Ovary (tissue), 9 donors: ENCODE results near the gene HYDIN. TPM values are rescaled to one million over a fixed set of nuclear protein-coding genes. Genes with fewer than 3 reads are reported as not detected.

Experiments
- DNase-seq, 5 donors: peaks; one replicate each; pipeline ENCODE4 v3.0.0-alpha.2; 2019 to 2020
- H3K27ac ChIP-seq, 2 donors: fragments of 200-600 bp; one replicate each; pipeline versions ENCODE4 v1.5.1 to v1.8.0; 2019 to 2022
- H3K27me3 ChIP-seq: fragments of 200-600 bp; one replicate; pipeline ENCODE4 v1.8.0; 2022
- H3K36me3 ChIP-seq: fragments of 200-600 bp; sonication (generic); one replicate; pipeline ENCODE4 v1.5.1; 2019
- H3K4me1 ChIP-seq: one replicate; pipeline ENCODE4 v1.8.1; 2013; ENCODE audit warnings: mild to moderate bottlenecking, moderate library complexity; ENCODE audit not compliant: insufficient read depth
- H3K4me3 ChIP-seq: fragments of 200-600 bp; sonication (generic); one replicate; pipeline ENCODE4 v1.5.1; 2017
- H3K9me3 ChIP-seq, 2 donors: fragments of 200-600 bp in 1 of 2; sonication (generic) in 1 of 2; one replicate each; pipeline versions ENCODE4 v1.5.1 to v1.8.1; 2013 to 2019; ENCODE audit warnings: mild to moderate bottlenecking in 1 of 2, moderate library complexity in 1 of 2
- CTCF ChIP-seq, 3 donors: fragments of 450-650 bp in 2 of 3; fragments of 200-600 bp in 1 of 3; IDR thresholded peaks; one replicate each; pipeline versions ENCODE4 v1.5.1 to v1.8.0; 2016 to 2022; ENCODE audit warnings: antibody characterized with exemption in 3 of 3, mild to moderate bottlenecking in 1 of 3
- EP300 ChIP-seq: sonication (generic); formaldehyde crosslinking; IDR thresholded peaks from one replicate; pipeline ENCODE4 v1.6.1; 2017; ENCODE audit warnings: antibody characterized with exemption
- POLR2A ChIP-seq: fragments of 450-650 bp; IDR thresholded peaks from one replicate; pipeline ENCODE4 v1.6.1; 2017; ENCODE audit warnings: antibody characterized with exemption, mild to moderate bottlenecking, moderate library complexity
- WGBS, 3 donors: extraction: QIAGEN DNeasy Blood & Tissue Kit in 1 of 3; methylation state at CpG; one replicate each; pipeline versions ENCODE4 v1.1.5 to v1.1.7; 2013 to 2017; 5-methylcytosine and 5-hydroxymethylcytosine counted together
- intact Hi-C, 4 donors: fragments of 100-400 bp; cut with DNase I; formaldehyde crosslinking; loops; one replicate each; pipeline versions ENCODE4 v1.11.0 to v1.15.1; 2022 to 2023
- polyA plus RNA-seq, 2 donors: library from polyadenylated mRNA; stranded (reverse); fragments of 200-250 nt in 1 of 2; fragments of 350-450 nt in 1 of 2; fragmentation: Illumina TruSeq in 1 of 2; extraction: RNeasy Lipid Tissue Mini Kit (QIAGEN cat#74804) in 1 of 2; gene quantifications; one replicate each; pipeline ENCODE4 v1.2.3, GENCODE V29; 2013 to 2014
- total RNA-seq, 7 donors: library from RNA; depleted of rRNA in 2 of 7; stranded (reverse); fragments of >200 nt in 2 of 7; fragmentation: NEBNext Ultra II Directional in 3 of 7; extraction: Animal tissue kit (Norgen Biotek cat#: 25700) in 3 of 7; gene quantifications; one replicate each; pipeline versions ENCODE4 v1.1.0 to v1.2.4, GENCODE V29; 2016 to 2023
- donor health status: DM: no; HTN: no; CAD: no; lungs with moderate emphysema.
- donor health status: DM: no; HTN: no; CAD: no.
- donor health status: Bipolar disorder and iron deficiency.
- donor health status: DM: yes; HTN: yes; CAD: no.
- donor health status: DM: no; HTN: no; CAD: no.
- donor health status: DM: yes; HTN: yes; CAD: no.

Gene HYDIN
- total and polyA plus RNA-seq, 9 donors = 0.39 to 59.4 (median 4.4) TPM

GRCh38 chr16:70780546-70780945 lies 450.0 kb downstream of the HYDIN start:
- peaks cover 7% of the 10 kb centered on the region for H3K4me1 ChIP-seq
- 89 to 93% (median 93%) methylated on average over 10 of the region's 10 CpGs for WGBS, 3 donors
- no peak overlapping the region for H3K4me3 ChIP-seq
- H3K36me3 ChIP-seq = no peaks in the 10 kb centered on the region
- DNase-seq = no peak
- no peaks in the 10 kb centered on the region for H3K27me3 ChIP-seq
- intact Hi-C loops = no loop called here
- no peak overlapping the region for H3K27ac ChIP-seq
- TF ChIP-seq EP300 (no peak), POLR2A (no peak), CTCF (IDR thresholded peaks at IDR 0.05) (no peak)
- no peaks in the 10 kb centered on the region for H3K9me3 ChIP-seq

GRCh38 chr16:70779361-70779760 lies 451.2 kb downstream of the HYDIN start:
- H3K4me1 ChIP-seq = peaks cover 7% of the 10 kb centered on the region
- WGBS, 3 donors = 9 to 19% (median 18%) methylated on average over 1 of the region's 1 CpG
- DNase-seq = no peak
- intact Hi-C loops = no loop called here
- H3K9me3 ChIP-seq = no peaks in the 10 kb centered on the region
- H3K27me3 ChIP-seq = no peaks in the 10 kb centered on the region
- H3K4me3 ChIP-seq = no peak overlapping the region
- TF ChIP-seq POLR2A = no peak
- TF ChIP-seq EP300 = no peak
- TF ChIP-seq CTCF (IDR thresholded peaks at IDR 0.05) = no peak
- H3K27ac ChIP-seq = no peak overlapping the region
- no peaks in the 10 kb centered on the region for H3K36me3 ChIP-seq

- Histone ChIP-seq H3K27ac (no peak overlapping the region), H3K4me1 (peaks cover 7% of the 10 kb centered on the region), H3K4me3 (no peak overlapping the region), H3K9me3 (no peaks in the 10 kb centered on the region), H3K27me3 (no peaks in the 10 kb centered on the region), H3K36me3 (no peaks in the 10 kb centered on the region)
- intact Hi-C loops = no loop called here
- 3 to 7% (median 6%) methylated on average over 8 of the region's 8 CpGs for WGBS, 3 donors
- no peak for TF ChIP-seq CTCF (IDR thresholded peaks at IDR 0.05)
- TF ChIP-seq POLR2A = no peak
- no peak for TF ChIP-seq EP300
- peak; percentile 80 to 92 (median 87) for DNase-seq
These were observed 451.6 kb downstream of the HYDIN start for GRCh38 chr16:70778901-70779309.

- Histone ChIP-seq H3K27ac (peak overlapping the region in 1 of 2 donors; percentile 2), H3K27me3 (no peaks in the 10 kb centered on the region), H3K4me3 (no peak overlapping the region), H3K36me3 (no peaks in the 10 kb centered on the region), H3K9me3 (no peaks in the 10 kb centered on the region), H3K4me1 (peaks cover 7% of the 10 kb centered on the region)
- 65 to 75% (median 69%) methylated on average over 8 of the region's 8 CpGs for WGBS, 3 donors
- intact Hi-C loops = no loop called here
- TF ChIP-seq CTCF (IDR thresholded peaks at IDR 0.05) (no peak), POLR2A (no peak), EP300 (no peak)
- peak in 1 of 5 donors; percentile 41 for DNase-seq
These were observed 452.5 kb downstream of the HYDIN start for GRCh38 chr16:70777973-70778406.
